Measurements from ENCODE around the gene DNMT3A. TPM values are rescaled to one million over a fixed set of nuclear protein-coding genes. Genes with fewer than 3 reads are reported as not detected.

DNMT3A gene
- total RNA-seq, 1 donor from 2014 or later, result 25.3 TPM

DNA sequence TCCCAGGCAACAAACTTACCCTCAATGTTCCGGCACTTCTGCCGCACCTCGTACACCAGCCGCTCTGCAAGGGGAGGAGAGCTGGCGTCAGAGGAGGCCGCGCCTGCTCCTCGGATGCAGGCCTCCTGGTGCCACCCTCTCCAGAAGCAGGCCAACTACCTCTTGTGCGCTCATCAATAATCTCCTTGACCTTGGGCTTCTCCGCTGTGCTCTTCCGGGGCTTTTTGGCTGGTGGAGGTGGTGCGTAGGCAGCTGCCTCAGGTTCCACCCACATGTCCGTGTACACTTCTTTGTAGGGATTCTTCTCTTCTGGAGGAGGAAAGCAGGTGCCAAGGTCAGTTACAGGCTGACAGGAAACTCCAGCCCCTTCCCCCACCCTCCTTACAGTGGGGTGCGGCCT, 95.7 kb downstream of the DNMT3A start:
- H3K4me3 ChIP-seq (ENCODE audit: low read depth, low read length), result no peak overlapping the region
- peaks cover 2% of the 10 kb centered on the region for H3K36me3 ChIP-seq (ENCODE audit: control insufficient read depth, insufficient read depth, low read length)
- TF ChIP-seq, protein P1, sequence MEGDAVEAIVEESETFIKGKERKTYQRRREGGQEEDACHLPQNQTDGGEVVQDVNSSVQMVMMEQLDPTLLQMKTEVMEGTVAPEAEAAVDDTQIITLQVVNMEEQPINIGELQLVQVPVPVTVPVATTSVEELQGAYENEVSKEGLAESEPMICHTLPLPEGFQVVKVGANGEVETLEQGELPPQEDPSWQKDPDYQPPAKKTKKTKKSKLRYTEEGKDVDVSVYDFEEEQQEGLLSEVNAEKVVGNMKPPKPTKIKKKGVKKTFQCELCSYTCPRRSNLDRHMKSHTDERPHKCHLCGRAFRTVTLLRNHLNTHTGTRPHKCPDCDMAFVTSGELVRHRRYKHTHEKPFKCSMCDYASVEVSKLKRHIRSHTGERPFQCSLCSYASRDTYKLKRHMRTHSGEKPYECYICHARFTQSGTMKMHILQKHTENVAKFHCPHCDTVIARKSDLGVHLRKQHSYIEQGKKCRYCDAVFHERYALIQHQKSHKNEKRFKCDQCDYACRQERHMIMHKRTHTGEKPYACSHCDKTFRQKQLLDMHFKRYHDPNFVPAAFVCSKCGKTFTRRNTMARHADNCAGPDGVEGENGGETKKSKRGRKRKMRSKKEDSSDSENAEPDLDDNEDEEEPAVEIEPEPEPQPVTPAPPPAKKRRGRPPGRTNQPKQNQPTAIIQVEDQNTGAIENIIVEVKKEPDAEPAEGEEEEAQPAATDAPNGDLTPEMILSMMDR (IDR thresholded peaks at IDR 0.05; ENCODE audit: insufficient read depth, low read length, poor library complexity, severe bottlenecking), result no peak
- DNase-seq (ENCODE audit: low read depth), result no peak
- H3K27me3 ChIP-seq (ENCODE audit: control insufficient read depth, insufficient read depth, low read length), result no peaks in the 10 kb centered on the region

DNA sequence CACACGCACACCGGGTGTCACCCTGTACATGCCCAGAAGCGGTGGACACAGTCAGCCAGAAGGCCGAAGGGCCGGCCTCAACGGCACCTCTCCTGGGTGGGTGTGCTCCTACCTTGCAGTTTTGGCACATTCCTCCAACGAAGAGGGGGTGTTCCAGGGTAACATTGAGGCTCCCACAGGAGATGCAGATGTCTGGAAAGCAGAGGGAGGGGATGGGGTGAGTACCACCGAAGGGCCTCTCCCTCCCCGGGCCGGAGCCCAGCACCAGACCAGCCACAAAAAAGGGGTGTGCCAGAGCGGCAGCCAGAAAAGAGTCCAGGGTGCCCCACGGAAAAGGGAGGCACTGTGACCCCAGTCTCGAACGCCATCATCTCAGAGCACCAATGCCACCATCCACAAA, 96.6 kb downstream of the DNMT3A start:
- peaks cover 2% of the 10 kb centered on the region for H3K36me3 ChIP-seq (ENCODE audit: control insufficient read depth, insufficient read depth, low read length)
- TF ChIP-seq, protein P1 (IDR thresholded peaks at IDR 0.05; ENCODE audit: insufficient read depth, low read length, poor library complexity, severe bottlenecking), result no peak
- H3K27me3 ChIP-seq (ENCODE audit: control insufficient read depth, insufficient read depth, low read length), result no peaks in the 10 kb centered on the region
- no peak for DNase-seq (ENCODE audit: low read depth)
- H3K4me3 ChIP-seq (ENCODE audit: low read depth, low read length), result no peak overlapping the region

DNA sequence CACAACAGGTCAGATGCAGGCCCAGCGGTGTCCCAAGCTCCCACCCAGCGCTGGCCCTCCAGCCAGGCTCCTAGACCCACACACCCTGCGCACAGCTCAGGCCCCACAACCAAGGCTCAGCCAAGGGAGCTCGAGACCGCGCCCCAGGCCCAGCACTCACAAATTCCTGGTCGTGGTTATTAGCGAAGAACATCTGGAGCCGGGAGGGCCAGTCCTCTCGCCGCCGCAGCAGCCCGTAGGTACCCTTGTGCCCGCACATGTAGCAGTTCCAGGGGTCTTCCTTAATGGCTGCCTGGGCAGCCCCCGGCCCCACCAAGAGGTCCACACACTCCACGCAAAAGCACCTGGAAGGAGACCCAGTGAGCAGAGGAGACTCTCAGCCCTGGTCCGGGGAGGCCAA, 97.7 kb downstream of the DNMT3A start:
- DNase-seq (ENCODE audit: low read depth), result no peak
- TF ChIP-seq, protein P1 (IDR thresholded peaks at IDR 0.05; ENCODE audit: insufficient read depth, low read length, poor library complexity, severe bottlenecking), result no peak
- Histone ChIP-seq H3K27me3 (ENCODE audit: control insufficient read depth, insufficient read depth, low read length) (no peaks in the 10 kb centered on the region), H3K4me3 (ENCODE audit: low read depth, low read length) (no peak overlapping the region), H3K36me3 (ENCODE audit: control insufficient read depth, insufficient read depth, low read length) (peaks cover 2% of the 10 kb centered on the region)

DNA sequence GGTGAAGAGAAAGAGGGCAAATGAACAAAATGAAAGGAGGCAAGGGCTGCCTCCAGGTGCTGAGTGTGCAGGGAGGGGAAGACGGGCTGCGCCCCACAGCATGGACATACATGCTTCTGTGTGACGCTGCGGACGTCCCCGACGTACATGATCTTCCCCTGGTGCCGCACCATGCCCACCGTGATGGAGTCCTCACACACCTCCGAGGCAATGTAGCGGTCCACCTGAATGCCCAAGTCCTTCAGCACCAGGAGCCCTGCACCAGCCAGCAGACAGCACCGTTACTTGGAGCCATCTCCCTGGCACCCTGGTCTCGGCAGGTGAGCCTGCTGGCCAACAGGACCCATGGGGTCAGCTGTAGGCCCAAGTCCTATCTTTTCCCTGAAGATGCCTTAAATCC, 100.3 kb downstream of the DNMT3A start:
- peaks cover 1% of the 10 kb centered on the region for H3K36me3 ChIP-seq (ENCODE audit: control insufficient read depth, insufficient read depth, low read length)
- TF ChIP-seq, protein P1 (IDR thresholded peaks at IDR 0.05; ENCODE audit: insufficient read depth, low read length, poor library complexity, severe bottlenecking), result no peak
- no peak overlapping the region for H3K4me3 ChIP-seq (ENCODE audit: low read depth, low read length)
- DNase-seq (ENCODE audit: low read depth), result no peak
- no peaks in the 10 kb centered on the region for H3K27me3 ChIP-seq (ENCODE audit: control insufficient read depth, insufficient read depth, low read length)

DNA sequence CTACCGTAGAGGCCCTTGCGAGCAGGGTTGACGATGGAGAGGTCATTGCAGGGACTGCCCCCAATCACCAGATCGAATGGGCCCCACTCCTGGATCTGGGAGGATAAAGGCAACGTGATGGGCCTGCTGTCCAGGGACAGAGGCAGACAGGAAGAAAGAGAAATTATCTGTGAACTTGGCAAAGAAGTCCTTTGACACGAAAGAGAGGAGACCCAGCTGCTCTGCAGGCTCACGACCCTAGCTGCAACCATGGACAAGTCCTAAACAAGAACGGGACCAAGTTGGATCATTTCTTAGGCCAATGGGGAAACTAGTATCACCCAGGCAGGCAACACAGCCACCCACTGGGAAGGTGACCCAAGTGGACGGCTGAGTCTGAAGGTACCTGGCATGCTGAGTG, 101.1 kb downstream of the DNMT3A start:
- Histone ChIP-seq H3K4me3 (ENCODE audit: low read depth, low read length) (no peak overlapping the region), H3K27me3 (ENCODE audit: control insufficient read depth, insufficient read depth, low read length) (no peaks in the 10 kb centered on the region), H3K36me3 (ENCODE audit: control insufficient read depth, insufficient read depth, low read length) (peaks cover 1% of the 10 kb centered on the region)
- DNase-seq (ENCODE audit: low read depth), result no peak
- TF ChIP-seq, protein P1 (IDR thresholded peaks at IDR 0.05; ENCODE audit: insufficient read depth, low read length, poor library complexity, severe bottlenecking), result no peak

DNA sequence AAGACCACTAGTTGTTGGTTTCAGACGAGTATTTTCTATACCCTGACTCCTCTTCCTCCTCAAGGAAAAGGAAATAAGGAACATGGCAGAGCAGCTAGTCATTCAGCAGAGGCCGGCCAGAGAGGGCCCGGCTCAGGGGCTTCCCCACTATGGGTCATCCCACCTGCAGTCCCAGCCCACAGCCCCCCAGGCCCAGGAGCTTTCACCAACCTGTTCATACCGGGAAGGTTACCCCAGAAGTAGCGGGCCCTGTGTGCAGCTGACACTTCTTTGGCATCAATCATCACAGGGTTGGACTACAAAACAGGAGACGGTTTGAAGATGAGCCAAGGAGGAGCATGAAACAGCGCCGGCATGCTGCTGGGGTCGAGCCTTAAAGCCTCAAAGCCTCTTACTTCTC, 102.8 kb downstream of the DNMT3A start:
- TF ChIP-seq, protein P1 (IDR thresholded peaks at IDR 0.05; ENCODE audit: insufficient read depth, low read length, poor library complexity, severe bottlenecking), result no peak
- no peak for DNase-seq (ENCODE audit: low read depth)
- Histone ChIP-seq H3K36me3 (ENCODE audit: control insufficient read depth, insufficient read depth, low read length) (peaks cover 4% of the 10 kb centered on the region), H3K4me3 (ENCODE audit: low read depth, low read length) (no peak overlapping the region), H3K27me3 (ENCODE audit: control insufficient read depth, insufficient read depth, low read length) (no peaks in the 10 kb centered on the region)
